ENCODE measurements around the gene NFATC2.

NFATC2 gene

GRCh38 chr20:51449498-51450220 lies 92.9 kb downstream of the NFATC2 start:
- no peak for DNase-seq

- no peak for DNase-seq
These were observed 94.8 kb downstream of the NFATC2 start for GRCh38 chr20:51447765-51448148.

- no peak for DNase-seq
These were observed 95.3 kb downstream of the NFATC2 start for GRCh38 chr20:51447097-51447764.

GRCh38 chr20:51446656-51447055 lies 95.9 kb downstream of the NFATC2 start:
- DNase-seq, result no peak

GRCh38 chr20:51446230-51446629 lies 96.3 kb downstream of the NFATC2 start:
- DNase-seq, result no peak

GRCh38 chr20:51445591-51445990 lies 96.9 kb downstream of the NFATC2 start:
- DNase-seq, result no peak

- no peak for DNase-seq
These were observed 97.5 kb downstream of the NFATC2 start for GRCh38 chr20:51444922-51445438.

- no peak for DNase-seq
These were observed 98.1 kb downstream of the NFATC2 start for GRCh38 chr20:51444467-51444866.

GRCh38 chr20:51442602-51443001 lies 99.9 kb downstream of the NFATC2 start:
- DNase-seq, result no peak

GRCh38 chr20:51440589-51440988 lies 101.9 kb downstream of the NFATC2 start:
- no peak for DNase-seq

- DNase-seq, result no peak
These were observed 103.3 kb downstream of the NFATC2 start for GRCh38 chr20:51439160-51439689.

- no peak for DNase-seq
These were observed 104.4 kb downstream of the NFATC2 start for GRCh38 chr20:51438136-51438535.

GRCh38 chr20:51437182-51437924 lies 105.2 kb downstream of the NFATC2 start:
- no peak for DNase-seq

GRCh38 chr20:51434580-51435247 lies 107.8 kb downstream of the NFATC2 start:
- no peak for DNase-seq

GRCh38 chr20:51434026-51434425 lies 108.5 kb downstream of the NFATC2 start:
- no peak for DNase-seq

- DNase-seq, result no peak
These were observed 109.6 kb downstream of the NFATC2 start for GRCh38 chr20:51432875-51433274.

GRCh38 chr20:51432251-51432784 lies 110.2 kb downstream of the NFATC2 start:
- DNase-seq, result no peak

- DNase-seq, result no peak
These were observed 111.2 kb downstream of the NFATC2 start for GRCh38 chr20:51431321-51431720.

GRCh38 chr20:51430198-51430950 lies 112.1 kb downstream of the NFATC2 start:
- DNase-seq, result no peak

- no peak for DNase-seq
These were observed 112.8 kb downstream of the NFATC2 start for GRCh38 chr20:51429696-51430095.

- DNase-seq, result no peak
These were observed 113.4 kb downstream of the NFATC2 start for GRCh38 chr20:51429144-51429482.
